NCI-H146 (cell line): ENCODE measurements around the gene NXPH2.
A peak's percentile ranks its signal among the peaks of the same experiment; 100 is the strongest.
"Not testable (repeated sequence)": the region's sequence is repeated elsewhere in the genome, so short reads cannot be mapped to it uniquely, and the experiment has no call there.

ENCODE experiments used
- DNase-seq: peaks from one replicate; lab custom pipeline; 2025; lab: John Stamatoyannopoulos, UW

The NXPH2 gene

DNA sequence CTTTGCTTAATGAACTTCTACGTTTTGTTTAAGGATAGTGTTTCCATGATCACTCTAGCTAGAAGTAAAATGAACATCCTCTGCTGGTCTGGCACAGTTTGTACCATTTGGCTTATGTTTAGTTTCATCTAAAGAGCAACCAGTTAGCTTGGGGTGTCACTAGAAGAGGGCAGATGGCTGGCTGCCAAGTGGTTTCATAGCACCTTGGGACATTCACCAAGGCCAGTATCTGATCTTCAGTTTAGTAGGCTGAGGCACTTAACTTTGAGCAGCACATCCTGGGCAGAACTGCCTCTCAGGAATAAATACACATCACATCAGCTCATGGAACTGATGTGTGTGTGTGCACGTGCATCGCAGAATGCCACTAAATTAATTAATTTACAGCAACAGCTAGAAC is 68.4 kb downstream of the NXPH2 start:
- no peak for DNase-seq

- no peak for DNase-seq
Observed at GRCh38 chr2:138708682-138709241, 71.4 kb downstream of the NXPH2 start.

GRCh38 chr2:138707392-138708074 is 72.7 kb downstream of the NXPH2 start:
- DNase-seq: no peak

DNA sequence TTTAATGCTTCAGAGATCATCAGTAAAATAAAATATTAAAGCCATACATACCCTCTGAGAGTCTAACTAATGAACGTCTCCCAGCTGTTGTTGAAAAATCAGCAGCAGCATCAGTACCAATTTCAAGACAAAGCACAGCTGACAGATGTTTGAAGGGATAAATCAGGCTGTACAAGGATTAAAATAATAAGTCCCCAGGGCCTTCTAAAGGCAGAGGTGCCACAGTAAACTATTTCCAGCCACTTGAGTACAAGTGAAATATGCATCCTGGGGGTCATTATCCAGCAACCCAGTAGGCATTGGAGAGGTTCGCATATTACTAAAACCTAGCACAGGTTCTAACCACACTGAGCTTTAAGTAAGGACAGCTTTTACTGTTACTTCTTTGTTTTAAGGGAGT is 76.9 kb downstream of the NXPH2 start:
- no peak for DNase-seq

DNA sequence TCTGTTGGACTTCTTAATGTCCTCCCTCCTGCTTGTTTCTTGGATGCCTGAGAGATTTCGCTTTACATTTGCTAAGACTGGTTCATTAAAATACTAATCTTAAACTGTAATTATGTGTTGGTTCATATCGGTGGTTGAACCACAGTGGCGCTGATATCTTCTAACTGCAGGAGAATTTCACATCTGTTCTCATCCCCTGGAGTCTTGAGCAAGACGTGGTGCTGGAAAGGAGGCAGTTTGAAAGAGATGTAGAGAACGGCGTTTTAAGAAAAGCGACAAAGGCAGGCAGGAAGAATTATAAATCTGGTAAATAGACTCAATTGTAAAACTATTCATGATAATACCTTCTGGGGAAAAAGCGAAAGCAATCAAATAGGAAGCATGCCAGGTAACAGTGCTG is 79.5 kb downstream of the NXPH2 start:
- no peak for DNase-seq

DNA sequence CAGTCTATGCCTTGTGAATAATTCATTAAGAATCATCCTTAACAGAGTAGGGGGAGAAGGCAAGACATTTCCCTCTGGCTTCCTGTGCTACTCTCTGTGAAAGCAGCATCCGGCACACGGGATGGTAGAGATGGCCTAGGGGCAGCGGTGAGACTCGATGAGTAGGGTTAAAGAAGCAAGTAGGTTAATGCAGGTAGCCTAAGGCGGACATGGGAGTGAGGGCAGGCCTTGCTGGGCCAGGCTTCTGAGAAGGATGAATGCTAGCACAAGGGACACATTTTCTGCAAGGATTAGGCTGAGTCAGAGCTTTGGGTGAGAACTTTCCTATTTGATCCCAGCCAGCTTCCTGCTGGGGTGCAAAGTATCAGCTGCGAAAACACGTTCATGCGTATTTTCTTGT is 80.8 kb downstream of the NXPH2 start:
- DNase-seq: no peak

DNA sequence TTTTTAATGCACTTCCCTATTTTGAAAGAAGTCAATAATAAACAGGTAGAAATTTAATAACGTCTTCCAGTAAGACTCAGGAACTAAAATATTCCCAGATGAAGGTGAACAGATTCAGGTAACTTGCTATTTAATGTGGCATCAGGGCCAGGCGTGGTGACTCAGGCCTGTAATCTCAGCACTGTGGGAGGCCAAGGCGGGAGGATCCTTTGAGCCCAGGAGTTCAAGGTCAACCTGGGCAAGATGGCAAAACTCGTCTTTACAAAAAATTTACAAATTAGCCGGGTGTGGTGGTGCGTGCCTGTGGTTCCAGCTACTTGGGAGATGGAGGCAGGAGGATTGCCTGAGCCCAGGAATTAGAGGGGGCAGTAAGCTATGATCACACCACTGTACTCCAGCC is 81.8 kb downstream of the NXPH2 start:
- no peak for DNase-seq

- DNase-seq: no peak
Observed at GRCh38 chr2:138691667-138692066, 88.5 kb downstream of the NXPH2 start.

GRCh38 chr2:138689705-138690104 is 90.5 kb downstream of the NXPH2 start:
- DNase-seq: no peak

DNA sequence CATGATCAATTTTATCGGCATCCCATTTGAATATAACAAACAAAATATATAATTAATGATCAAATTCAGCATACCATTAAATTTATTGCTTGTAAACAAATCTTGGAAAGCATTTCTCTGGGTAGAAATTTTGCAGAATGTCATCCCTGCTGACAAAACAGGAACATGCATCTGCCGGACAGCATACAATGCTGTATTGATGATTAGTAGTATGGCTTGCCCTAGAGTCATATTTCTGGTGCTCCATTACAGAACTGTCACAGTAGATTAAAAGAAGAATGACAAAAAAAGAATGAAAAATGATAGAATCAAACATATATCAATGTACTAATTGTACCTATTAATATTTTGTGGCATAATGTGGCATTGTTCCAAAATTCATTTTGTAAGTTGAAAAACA is 98.0 kb downstream of the NXPH2 start:
- no peak for DNase-seq

DNA sequence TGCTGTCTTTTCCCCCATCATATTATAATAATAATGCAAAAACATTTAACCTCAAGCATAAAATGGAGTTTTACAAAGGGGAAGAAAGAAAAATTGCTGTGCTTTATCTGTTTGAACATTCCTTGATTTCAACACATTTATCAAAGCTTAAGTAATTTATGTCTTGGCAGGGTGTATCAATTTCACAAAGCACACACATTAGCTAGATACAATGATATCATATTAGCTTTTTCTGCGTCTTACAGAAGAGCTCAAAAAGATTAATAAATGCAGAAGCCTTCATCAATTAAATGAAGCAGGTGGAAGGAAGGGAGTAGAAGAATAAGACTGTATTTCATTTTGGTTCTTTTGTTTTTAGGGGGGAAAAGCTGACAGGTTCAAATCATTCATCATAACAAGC is 103.0 kb downstream of the NXPH2 start:
- peak; percentile 73 for DNase-seq

DNA sequence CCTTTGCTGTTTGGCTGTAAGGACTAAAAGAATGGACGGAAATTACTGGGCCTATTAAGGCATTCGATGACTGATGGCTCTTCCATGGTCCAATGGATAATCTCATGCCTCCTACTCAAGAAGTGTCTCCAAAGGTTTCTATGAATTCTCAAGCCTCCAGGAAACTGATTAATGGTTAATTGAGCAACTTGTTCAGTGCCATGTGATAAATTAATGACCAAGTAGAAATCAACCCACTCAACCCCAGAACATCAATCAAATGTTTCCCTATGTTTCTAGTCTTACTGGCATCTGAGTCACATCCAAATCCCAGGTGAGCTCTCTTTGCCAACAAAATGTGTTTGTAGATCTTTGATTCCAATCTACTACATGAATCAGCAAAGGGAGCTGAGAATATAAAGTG is 103.6 kb downstream of the NXPH2 start:
- no peak for DNase-seq

DNA sequence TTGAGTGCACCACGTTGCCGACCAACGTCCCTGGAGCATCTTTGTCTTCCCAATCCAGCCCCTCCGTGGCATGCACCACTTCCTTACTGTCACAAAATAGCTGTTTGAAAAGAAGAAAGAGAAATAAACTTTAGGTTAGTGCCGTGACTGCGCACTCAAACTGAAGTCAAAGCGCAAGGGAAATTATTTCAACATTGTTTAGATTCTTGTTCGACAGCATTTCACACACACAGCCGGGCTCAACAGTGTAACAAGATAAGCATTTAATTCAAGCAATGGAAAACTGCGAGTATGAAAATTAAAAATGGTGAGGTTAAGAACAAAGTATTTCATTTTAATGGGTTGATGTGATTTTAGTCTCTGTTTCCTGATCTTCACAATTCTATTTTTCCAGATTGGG is 108.6 kb downstream of the NXPH2 start:
- DNase-seq: no peak

DNA sequence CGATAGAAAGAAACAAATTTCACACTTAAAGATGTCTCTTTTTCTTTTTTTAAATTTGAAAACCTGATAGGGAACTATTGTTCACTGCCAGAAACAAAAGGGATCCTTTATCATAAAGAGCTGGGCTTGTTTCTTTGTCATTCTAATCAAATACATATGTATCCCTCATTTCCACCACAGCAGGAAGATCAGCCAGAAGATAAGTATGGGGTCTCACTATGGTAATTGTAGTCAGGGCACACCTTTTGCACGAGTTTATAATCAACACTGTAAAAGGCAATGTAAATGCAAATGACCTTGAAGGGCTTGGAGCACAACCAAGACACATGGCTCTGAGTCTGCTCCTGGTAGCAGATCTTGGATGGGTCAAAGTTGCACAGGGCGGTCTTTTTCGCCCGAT is 109.5 kb downstream of the NXPH2 start:
- no peak for DNase-seq

DNA sequence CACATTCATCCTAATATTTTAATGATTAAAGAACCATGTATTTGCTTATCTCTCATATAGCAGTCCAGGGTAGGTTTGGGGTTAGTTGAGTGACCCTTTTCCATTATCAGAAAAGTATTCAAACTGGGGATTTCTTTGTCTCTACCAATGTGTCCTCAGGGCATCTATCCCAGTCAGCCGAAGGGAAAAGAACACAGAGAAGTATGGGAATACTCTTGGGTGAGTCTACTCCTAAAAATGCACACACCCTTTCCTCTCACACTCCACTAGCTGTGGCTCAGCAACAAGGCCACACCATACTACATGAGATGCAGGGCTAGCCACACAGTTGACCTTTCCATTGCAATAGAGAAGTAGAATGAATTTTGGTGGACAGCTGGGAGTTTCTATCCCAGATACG is 114.3 kb downstream of the NXPH2 start:
- DNase-seq: no peak

- no peak for DNase-seq
Observed at GRCh38 chr2:138658187-138658894, 121.8 kb downstream of the NXPH2 start.

GRCh38 chr2:138654146-138654545 is 126.0 kb downstream of the NXPH2 start:
- no peak for DNase-seq

DNA sequence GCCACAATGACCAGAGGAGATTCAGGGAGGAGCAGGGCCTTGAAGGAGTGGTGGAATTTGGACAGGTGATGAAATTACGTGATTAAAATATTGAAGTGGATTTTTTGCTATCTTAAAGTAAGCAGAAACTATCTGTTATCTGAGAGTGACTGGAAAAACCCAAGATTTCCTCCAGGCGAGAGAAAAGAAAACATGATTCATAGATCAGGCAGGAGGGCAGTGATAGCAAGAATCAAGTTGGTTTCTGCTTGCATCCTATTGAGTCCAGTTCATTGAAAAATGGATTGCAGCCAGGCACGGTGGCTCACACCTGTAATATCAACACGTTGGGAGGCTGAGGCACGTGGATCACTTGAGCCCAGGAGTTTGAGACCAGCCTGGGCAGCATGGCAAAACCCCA is 127.8 kb downstream of the NXPH2 start:
- DNase-seq: no peak

- no peak for DNase-seq
Observed at GRCh38 chr2:138649571-138649970, 130.6 kb downstream of the NXPH2 start.

- DNase-seq: no peak
Observed at GRCh38 chr2:138648606-138649005, 131.6 kb downstream of the NXPH2 start.

DNA sequence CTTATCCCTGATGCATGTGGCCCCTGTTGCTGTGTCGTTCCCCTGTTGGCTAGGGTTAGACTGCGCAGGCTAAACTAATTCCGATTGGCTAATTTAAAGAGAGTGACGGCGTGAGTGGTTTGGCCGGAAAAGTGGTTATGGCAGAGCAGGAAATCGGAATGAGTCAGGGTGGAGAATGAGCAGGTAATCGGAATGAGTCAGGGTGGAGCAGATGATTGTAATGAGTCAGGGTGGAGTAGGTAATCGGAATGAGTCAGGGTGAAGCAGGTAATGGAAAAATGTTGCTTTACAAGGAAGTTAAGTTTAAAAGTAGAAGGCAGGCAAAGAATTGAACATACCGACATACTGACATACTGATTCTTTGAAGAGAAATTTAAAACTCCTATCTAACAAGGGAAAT is 135.4 kb downstream of the NXPH2 start:
- DNase-seq: not testable (repeated sequence)

GRCh38 chr2:138640921-138641676 is 139.1 kb downstream of the NXPH2 start:
- no peak for DNase-seq

DNA sequence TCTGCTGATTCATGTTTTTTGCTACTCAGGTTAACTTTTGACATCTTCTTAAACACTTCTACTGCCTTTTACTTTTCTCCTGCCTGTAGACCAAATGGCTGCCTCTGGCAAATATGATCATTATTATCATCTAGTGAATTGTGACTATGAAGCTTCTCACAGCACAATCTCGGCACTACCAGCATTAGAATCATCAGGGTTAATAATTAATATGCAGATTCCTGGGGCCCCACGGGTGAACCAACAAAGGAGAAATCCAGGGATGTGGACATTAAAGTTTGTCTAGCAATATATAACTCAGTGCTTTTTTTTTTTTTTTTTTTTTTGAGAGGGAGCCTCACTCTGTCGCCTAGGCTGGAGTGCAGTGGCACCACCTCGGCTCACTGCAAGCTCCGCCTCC is 142.5 kb downstream of the NXPH2 start:
- no peak for DNase-seq
